Liver (tissue), 9 donors: ENCODE data around the gene ATP2C1. TPM values are rescaled to one million over a fixed set of nuclear protein-coding genes. Genes with fewer than 3 reads are reported as not detected.
"Not testable (repeated sequence)": the region's sequence is repeated elsewhere in the genome, so short reads cannot be mapped to it uniquely, and the experiment has no call there.

Experiments used
- DNase-seq: peaks from one replicate; pipeline ENCODE4 v3.0.0-alpha.2; 2017; ENCODE audit warnings: low spot score
- H3K27ac ChIP-seq, 2 donors: one replicate each; pipeline ENCODE4 v1.7.0; 2013; ENCODE audit warnings: inconsistent platforms in 2 of 2, low read length in 2 of 2, control low read depth in 1 of 2, low read depth in 1 of 2, mild to moderate bottlenecking in 1 of 2
- H3K27me3 ChIP-seq, 4 donors: one replicate each; pipeline versions ENCODE4 v1.6.1 to v1.7.0; 2013; ENCODE audit warnings: low read length in 3 of 4, inconsistent platforms in 1 of 4, mild to moderate bottlenecking in 1 of 4, moderate library complexity in 1 of 4; ENCODE audit not compliant: control insufficient read depth in 4 of 4, insufficient read depth in 4 of 4
- H3K36me3 ChIP-seq, 4 donors: one replicate each; pipeline versions ENCODE4 v1.6.1 to v1.7.0; 2013; ENCODE audit warnings: low read length in 3 of 4, mild to moderate bottlenecking in 3 of 4, low read depth in 1 of 4, moderate library complexity in 1 of 4; ENCODE audit not compliant: control insufficient read depth in 4 of 4, insufficient read depth in 3 of 4
- H3K4me1 ChIP-seq, 4 donors: one replicate each; pipeline versions ENCODE4 v1.6.1 to v1.7.0; 2013; ENCODE audit warnings: low read length in 3 of 4, mild to moderate bottlenecking in 3 of 4, moderate library complexity in 1 of 4; ENCODE audit not compliant: control insufficient read depth in 4 of 4, insufficient read depth in 4 of 4
- H3K4me3 ChIP-seq, 3 donors: one replicate each; pipeline versions ENCODE4 v1.6.1 to v1.7.0; 2013; ENCODE audit warnings: low read length in 3 of 3, control low read depth in 1 of 3, low read depth in 1 of 3, mild to moderate bottlenecking in 1 of 3
- H3K9ac ChIP-seq, 2 donors: one replicate each; pipeline ENCODE4 v1.7.0; 2013; ENCODE audit warnings: low read length in 2 of 2, mild to moderate bottlenecking in 2 of 2, moderate library complexity in 2 of 2, control low read depth in 1 of 2, low read depth in 1 of 2
- H3K9me3 ChIP-seq, 4 donors: one replicate each; pipeline versions ENCODE4 v1.6.1 to v1.7.0; 2013; ENCODE audit warnings: low read length in 3 of 4; ENCODE audit not compliant: control insufficient read depth in 4 of 4
- EGR1 ChIP-seq, 2 donors: IDR thresholded peaks; 2 replicates each; pipeline ENCODE4 v1.6.1; 2016 to 2018; ENCODE audit warnings: antibody characterized with exemption in 2 of 2, low read depth in 2 of 2
- FOXA1 ChIP-seq: IDR thresholded peaks from 2 replicates; pipeline ENCODE4 v1.6.1; 2016; ENCODE audit warnings: antibody characterized with exemption
- FOXA2 ChIP-seq: IDR thresholded peaks from 2 replicates; pipeline ENCODE4 v1.6.1; 2016; ENCODE audit warnings: antibody characterized with exemption
- HNF4A ChIP-seq, 2 donors: conservative IDR thresholded peaks; 2 replicates each; pipeline ENCODE4 v1.6.1; 2016; ENCODE audit warnings: antibody characterized with exemption in 2 of 2, mild to moderate bottlenecking in 2 of 2
- HNF4G ChIP-seq: IDR thresholded peaks from 2 replicates; pipeline ENCODE4 v1.6.1; 2016; ENCODE audit warnings: antibody characterized with exemption
- JUND ChIP-seq, 2 donors: IDR thresholded peaks; 2 replicates each; pipeline ENCODE4 v1.6.1; 2016; ENCODE audit warnings: antibody characterized with exemption in 2 of 2
- NR2F2 ChIP-seq: IDR thresholded peaks from 2 replicates; pipeline ENCODE4 v1.6.1; 2016; ENCODE audit warnings: antibody characterized with exemption
- RAD21 ChIP-seq, 2 donors: IDR thresholded peaks; 2 replicates each; pipeline ENCODE4 v1.6.1; 2016; ENCODE audit warnings: antibody characterized with exemption in 2 of 2, mild to moderate bottlenecking in 2 of 2
- RXRA ChIP-seq, 2 donors: IDR thresholded peaks; 2 replicates each; pipeline ENCODE4 v1.6.1; 2017 to 2018; ENCODE audit warnings: antibody characterized with exemption in 2 of 2, mild to moderate bottlenecking in 1 of 2
- TAF1 ChIP-seq: conservative IDR thresholded peaks from 2 replicates; pipeline ENCODE4 v1.6.1; 2016; ENCODE audit warnings: antibody characterized with exemption, mild to moderate bottlenecking
- YY1 ChIP-seq: IDR thresholded peaks from 2 replicates; pipeline ENCODE4 v1.6.1; 2016; ENCODE audit warnings: antibody characterized with exemption, mild to moderate bottlenecking
- WGBS: extraction: QIAGEN DNeasy Blood & Tissue Kit; methylation state at CpG from one replicate; pipeline ENCODE4 v1.1.7; 2013; 5-methylcytosine and 5-hydroxymethylcytosine counted together
- polyA plus RNA-seq, 2 donors: library from polyadenylated mRNA; stranded (reverse) in 1 of 2; unstranded in 1 of 2; fragments of 200-250 nt in 1 of 2; fragments of >200 nt in 1 of 2; fragmentation: Nextera tagmentation in 1 of 2; extraction: Ambion mirVana in 1 of 2; gene quantifications; one replicate each; pipeline versions ENCODE4 v1.2.1 to v1.2.3, GENCODE V29; 2013 to 2015
- total RNA-seq, 2 donors: library from RNA; depleted of rRNA; stranded (reverse); fragments of >200 nt; gene quantifications; one replicate each; pipeline ENCODE4 v1.2.3, GENCODE V29; 2014
- TF ChIP-seq, protein P1 (sequence below): IDR thresholded peaks from 2 replicates; pipeline ENCODE4 v1.6.1; 2016; ENCODE audit warnings: antibody characterized with exemption
- TF ChIP-seq, protein P2 (sequence below): fragments of 150-350 bp; IDR thresholded peaks from 2 replicates; pipeline ENCODE4 v1.5.1; 2017; ENCODE audit warnings: improper control_type of control experiment, low read depth, low read length; ENCODE audit not compliant: missing input control
- TF ChIP-seq, protein P3 (sequence below): IDR thresholded peaks from 2 replicates; pipeline ENCODE4 v1.6.1; 2016; ENCODE audit warnings: antibody characterized with exemption, mild to moderate bottlenecking
- TF ChIP-seq, protein P4 (sequence below): IDR thresholded peaks from 2 replicates; pipeline ENCODE4 v1.6.1; 2016; ENCODE audit warnings: antibody characterized with exemption
- TF ChIP-seq, protein P5 (sequence below): IDR thresholded peaks from 2 replicates; pipeline ENCODE4 v1.6.1; 2016; ENCODE audit warnings: antibody characterized with exemption
- donor health status: healthy.
- donor health status: healthy.
- donor health status: healthy.
- donor health status: healthy.
- donor health status: healthy.

Gene ATP2C1
- total and polyA plus RNA-seq, 4 donors: 10.5 to 45.1 (median 25.2) TPM

- Histone ChIP-seq H3K27me3 (no peaks in the 10 kb centered on the region), H3K4me3 (no peak overlapping the region), H3K36me3 (no peaks in the 10 kb centered on the region), H3K4me1 (no peaks in the 10 kb centered on the region), H3K27ac (no peak overlapping the region), H3K9me3 (no peaks in the 10 kb centered on the region), H3K9ac (no peak overlapping the region)
- no peak for DNase-seq
- 87% methylated on average over 5 of the region's 5 CpGs for WGBS
- TF ChIP-seq RXRA (IDR thresholded peaks at IDR 0.05): no peak
- no peak for TF ChIP-seq JUND (IDR thresholded peaks at IDR 0.05)
- no peak for TF ChIP-seq TAF1
Measured at GRCh38 chr3:131036986-131037385, 143.1 kb downstream of the ATP2C1 start.

DNA sequence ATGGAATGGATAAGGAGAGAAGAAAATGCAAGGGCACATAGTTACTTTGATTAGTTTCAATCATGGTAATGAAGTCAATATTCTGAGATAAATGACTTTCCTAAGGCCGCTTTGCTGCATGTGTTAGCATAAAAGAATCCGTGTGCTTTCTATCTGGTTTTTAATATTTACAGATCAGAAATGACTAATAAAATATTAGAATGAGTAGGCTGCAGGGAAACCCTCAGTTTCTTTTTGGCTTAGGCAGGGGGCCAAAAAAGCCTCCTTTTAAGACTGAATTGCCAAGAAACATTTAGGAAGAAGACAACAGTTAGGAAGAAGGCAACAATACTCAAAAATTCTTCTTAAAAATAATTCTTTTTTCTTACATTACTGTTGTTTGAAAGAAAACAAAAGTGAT is 144.4 kb downstream of the ATP2C1 start:
- WGBS: 71% methylated on average over 2 of the region's 2 CpGs
- Histone ChIP-seq H3K4me1 (no peaks in the 10 kb centered on the region), H3K9ac (no peak overlapping the region), H3K36me3 (no peaks in the 10 kb centered on the region), H3K9me3 (no peaks in the 10 kb centered on the region), H3K4me3 (no peak overlapping the region), H3K27ac (no peak overlapping the region), H3K27me3 (no peaks in the 10 kb centered on the region)
- TF ChIP-seq RXRA (IDR thresholded peaks at IDR 0.05) (no peak), NR2F2 (no peak), TAF1 (no peak), JUND (IDR thresholded peaks at IDR 0.05) (no peak), RAD21 (IDR thresholded peaks at IDR 0.05) (no peak), FOXA2 (no peak), EGR1 (IDR thresholded peaks at IDR 0.05; ENCODE audit: low read depth in 2 of 2) (no peak), HNF4A (conservative IDR thresholded peaks at IDR 0.05) (no peak), FOXA1 (no peak), YY1 (no peak), HNF4G (no peak)
- TF ChIP-seq, protein P1, sequence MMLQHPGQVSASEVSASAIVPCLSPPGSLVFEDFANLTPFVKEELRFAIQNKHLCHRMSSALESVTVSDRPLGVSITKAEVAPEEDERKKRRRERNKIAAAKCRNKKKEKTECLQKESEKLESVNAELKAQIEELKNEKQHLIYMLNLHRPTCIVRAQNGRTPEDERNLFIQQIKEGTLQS: no peak
- TF ChIP-seq, protein P2, sequence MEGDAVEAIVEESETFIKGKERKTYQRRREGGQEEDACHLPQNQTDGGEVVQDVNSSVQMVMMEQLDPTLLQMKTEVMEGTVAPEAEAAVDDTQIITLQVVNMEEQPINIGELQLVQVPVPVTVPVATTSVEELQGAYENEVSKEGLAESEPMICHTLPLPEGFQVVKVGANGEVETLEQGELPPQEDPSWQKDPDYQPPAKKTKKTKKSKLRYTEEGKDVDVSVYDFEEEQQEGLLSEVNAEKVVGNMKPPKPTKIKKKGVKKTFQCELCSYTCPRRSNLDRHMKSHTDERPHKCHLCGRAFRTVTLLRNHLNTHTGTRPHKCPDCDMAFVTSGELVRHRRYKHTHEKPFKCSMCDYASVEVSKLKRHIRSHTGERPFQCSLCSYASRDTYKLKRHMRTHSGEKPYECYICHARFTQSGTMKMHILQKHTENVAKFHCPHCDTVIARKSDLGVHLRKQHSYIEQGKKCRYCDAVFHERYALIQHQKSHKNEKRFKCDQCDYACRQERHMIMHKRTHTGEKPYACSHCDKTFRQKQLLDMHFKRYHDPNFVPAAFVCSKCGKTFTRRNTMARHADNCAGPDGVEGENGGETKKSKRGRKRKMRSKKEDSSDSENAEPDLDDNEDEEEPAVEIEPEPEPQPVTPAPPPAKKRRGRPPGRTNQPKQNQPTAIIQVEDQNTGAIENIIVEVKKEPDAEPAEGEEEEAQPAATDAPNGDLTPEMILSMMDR: no peak
- TF ChIP-seq, protein P3, sequence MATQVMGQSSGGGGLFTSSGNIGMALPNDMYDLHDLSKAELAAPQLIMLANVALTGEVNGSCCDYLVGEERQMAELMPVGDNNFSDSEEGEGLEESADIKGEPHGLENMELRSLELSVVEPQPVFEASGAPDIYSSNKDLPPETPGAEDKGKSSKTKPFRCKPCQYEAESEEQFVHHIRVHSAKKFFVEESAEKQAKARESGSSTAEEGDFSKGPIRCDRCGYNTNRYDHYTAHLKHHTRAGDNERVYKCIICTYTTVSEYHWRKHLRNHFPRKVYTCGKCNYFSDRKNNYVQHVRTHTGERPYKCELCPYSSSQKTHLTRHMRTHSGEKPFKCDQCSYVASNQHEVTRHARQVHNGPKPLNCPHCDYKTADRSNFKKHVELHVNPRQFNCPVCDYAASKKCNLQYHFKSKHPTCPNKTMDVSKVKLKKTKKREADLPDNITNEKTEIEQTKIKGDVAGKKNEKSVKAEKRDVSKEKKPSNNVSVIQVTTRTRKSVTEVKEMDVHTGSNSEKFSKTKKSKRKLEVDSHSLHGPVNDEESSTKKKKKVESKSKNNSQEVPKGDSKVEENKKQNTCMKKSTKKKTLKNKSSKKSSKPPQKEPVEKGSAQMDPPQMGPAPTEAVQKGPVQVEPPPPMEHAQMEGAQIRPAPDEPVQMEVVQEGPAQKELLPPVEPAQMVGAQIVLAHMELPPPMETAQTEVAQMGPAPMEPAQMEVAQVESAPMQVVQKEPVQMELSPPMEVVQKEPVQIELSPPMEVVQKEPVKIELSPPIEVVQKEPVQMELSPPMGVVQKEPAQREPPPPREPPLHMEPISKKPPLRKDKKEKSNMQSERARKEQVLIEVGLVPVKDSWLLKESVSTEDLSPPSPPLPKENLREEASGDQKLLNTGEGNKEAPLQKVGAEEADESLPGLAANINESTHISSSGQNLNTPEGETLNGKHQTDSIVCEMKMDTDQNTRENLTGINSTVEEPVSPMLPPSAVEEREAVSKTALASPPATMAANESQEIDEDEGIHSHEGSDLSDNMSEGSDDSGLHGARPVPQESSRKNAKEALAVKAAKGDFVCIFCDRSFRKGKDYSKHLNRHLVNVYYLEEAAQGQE: no peak
- TF ChIP-seq, protein P4, sequence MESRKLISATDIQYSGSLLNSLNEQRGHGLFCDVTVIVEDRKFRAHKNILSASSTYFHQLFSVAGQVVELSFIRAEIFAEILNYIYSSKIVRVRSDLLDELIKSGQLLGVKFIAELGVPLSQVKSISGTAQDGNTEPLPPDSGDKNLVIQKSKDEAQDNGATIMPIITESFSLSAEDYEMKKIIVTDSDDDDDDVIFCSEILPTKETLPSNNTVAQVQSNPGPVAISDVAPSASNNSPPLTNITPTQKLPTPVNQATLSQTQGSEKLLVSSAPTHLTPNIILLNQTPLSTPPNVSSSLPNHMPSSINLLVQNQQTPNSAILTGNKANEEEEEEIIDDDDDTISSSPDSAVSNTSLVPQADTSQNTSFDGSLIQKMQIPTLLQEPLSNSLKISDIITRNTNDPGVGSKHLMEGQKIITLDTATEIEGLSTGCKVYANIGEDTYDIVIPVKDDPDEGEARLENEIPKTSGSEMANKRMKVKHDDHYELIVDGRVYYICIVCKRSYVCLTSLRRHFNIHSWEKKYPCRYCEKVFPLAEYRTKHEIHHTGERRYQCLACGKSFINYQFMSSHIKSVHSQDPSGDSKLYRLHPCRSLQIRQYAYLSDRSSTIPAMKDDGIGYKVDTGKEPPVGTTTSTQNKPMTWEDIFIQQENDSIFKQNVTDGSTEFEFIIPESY: no peak
- TF ChIP-seq, protein P5, sequence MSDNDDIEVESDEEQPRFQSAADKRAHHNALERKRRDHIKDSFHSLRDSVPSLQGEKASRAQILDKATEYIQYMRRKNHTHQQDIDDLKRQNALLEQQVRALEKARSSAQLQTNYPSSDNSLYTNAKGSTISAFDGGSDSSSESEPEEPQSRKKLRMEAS: no peak
- no peak for DNase-seq

GRCh38 chr3:131042271-131042985 is 148.5 kb downstream of the ATP2C1 start:
- not testable (repeated sequence) for H3K27ac ChIP-seq, H3K27me3 ChIP-seq, DNase-seq, H3K9me3 ChIP-seq, H3K4me3 ChIP-seq, H3K36me3 ChIP-seq, H3K9ac ChIP-seq, H3K4me1 ChIP-seq
- WGBS: 79% methylated on average over 10 of the region's 10 CpGs
